GM18909 (cell line): ENCODE results near the gene HELB.

Source experiments
- ATAC-seq: cut with Tn5 transposase; IDR thresholded peaks from one replicate; pipeline ENCODE4 v1.9.1; 2021; ENCODE audit warnings: mild to moderate bottlenecking; ENCODE audit not compliant: unreplicated experiment, poor library complexity

HELB gene

DNA sequence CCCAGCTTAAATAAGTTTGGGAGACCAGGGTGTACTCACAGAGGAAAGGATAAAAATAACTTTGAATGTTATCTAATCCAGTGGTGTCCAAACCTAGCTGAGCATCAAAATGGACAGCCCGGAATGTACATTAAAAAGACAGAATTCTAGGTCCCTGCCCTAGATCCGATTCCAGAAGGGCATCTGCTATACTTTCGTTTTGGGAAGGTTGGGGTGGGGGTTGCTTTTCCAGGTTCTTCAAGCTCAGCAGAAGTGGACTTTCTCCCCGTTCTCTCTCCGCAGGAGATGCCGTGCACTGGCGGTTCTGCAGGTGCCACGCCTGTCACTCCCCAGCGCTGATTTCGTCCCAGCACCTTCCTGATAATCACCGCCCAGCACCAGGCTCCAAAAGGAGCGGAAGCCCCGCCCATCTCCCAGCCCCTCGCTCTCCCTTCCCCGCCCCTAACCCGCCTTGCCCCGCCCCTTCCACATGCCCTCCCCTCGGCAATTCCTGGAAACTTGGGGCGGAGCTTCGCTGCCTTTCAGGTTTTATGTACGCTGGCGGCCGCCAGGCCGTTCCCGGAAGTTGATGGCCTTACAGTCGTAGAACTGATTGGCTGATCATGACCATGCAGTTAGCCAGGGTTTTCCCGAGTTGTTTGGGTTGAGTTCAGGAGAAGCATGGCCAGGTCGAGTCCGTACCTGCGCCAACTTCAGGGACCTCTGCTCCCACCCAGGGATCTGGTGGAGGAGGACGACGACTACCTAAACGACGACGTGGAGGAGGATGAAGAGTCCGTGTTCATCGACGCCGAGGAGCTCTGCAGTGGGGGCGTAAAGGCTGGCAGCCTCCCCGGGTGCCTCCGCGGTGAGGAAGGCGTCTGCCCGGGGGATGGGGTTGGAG is at the start of gene HELB:
Gene HELB, plus strand, starts transcription at position 550 of the 883 bp plus-strand sequence. Its CDS starts 111 bp downstream, at position 661.
- peak; percentile 95 for ATAC-seq

DNA sequence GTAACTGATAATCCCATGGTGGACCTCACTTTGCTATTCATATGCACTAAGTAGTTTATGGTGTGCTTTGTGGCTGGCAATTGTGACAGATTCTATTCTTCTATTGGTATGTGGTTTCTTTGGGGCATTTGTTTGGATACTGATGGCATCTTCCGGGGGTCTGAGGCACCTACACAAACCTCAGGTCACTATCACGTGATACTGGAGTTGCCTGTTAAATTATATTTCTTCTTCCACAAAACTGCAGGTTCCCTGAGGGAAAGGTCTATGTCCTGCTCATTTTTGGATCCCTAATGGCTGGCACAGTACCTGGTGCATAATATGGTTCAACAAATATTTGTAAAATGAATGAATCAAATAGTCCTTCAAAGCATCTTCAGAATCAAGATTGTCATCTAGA is 49.5 kb upstream of the HELB start:
- no peak for ATAC-seq

DNA sequence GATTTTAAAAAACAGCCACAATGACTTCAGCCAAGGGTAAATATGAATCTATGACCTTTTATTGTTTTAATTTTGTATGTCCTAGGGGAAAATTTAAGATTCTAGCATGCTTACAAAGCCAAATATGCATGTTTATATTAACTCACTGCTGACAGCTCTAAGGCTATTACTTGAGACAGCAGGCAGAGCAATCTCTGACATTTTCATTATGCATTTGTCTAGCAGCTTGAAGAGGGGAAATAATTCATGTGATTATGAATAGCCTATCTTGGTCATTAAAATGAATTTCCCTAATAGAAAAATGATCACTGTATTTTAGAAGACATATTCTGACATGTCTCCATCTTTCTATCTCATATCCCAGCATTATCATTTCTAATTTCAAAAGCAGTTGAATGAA is 46.6 kb upstream of the HELB start:
- ATAC-seq = no peak

DNA sequence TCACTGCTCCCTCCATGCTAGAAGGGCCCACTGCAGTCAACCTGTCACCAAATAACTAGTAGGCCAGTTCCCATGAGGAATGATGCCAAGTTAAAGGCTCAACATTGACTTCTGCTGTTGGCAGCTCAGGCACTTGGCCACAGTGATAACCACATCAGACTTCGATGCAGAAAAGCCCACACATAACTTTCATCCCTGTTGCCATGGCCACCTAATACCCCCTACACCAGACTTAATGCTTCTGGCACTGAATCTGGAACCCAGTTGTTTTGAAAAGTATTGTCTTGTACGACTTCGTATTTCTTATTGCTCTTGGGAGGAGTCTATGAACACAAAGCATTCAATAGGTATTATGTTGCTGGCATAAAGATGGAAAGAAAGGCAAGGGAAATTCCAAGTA is 44.3 kb upstream of the HELB start:
- ATAC-seq = no peak

DNA sequence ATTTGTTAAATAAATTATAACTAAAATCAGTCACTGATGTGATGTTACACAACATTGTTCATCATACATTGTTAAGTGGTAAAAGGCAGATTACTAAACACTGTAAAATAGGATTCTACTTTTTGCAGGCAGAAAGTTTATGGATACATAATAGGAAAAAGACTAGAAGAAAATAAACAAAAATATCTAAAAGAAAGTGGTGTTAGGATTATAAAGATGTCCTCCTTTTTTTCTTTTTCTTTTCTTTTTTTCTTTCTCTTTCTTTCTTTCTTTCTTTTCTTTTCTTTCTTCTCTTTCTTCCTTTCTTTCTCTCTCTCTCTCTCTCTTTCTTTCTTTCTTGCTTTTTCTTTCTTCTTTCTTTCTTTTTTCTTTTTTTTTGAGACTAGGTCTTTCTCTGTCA is 39.6 kb upstream of the HELB start:
- ATAC-seq = no peak

DNA sequence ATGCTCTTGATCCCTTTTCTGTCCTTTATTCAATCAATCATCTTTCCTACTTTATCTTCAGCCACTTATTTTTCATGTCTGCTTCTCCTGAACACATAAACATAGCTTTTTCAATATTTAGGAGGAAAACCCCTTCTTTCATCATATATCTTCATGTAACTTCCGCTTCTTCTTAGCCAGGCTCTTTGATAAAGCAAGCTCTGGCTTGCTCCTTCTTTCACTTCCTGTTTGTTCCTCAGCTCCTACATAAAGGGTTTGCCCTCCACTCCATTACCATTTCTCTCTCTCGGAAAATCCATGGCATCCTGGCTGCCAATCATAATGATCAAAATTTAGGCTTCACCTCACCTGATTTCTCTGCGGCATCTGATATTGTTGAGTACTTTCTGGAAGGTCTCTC is 33.7 kb upstream of the HELB start:
- no peak for ATAC-seq

DNA sequence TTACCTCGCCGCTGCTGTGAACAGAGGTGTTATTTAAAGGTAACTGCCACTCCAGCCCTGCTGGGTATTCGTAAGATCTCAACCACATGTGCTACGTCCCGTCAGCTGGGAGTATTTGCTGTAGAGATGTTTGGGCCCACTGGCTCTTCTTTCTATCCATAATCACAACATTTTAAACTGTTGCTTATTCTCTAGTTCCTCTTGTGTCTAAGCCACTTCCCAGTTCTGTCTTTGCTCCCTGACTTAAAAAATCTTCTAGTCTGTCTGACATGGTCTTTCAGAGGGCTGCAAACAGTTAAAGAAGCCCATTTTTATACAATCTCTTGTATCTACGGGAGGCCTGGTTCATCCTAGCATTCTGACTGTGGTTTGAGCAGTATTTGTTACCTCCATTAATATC is 33.2 kb upstream of the HELB start:
- no peak for ATAC-seq

DNA sequence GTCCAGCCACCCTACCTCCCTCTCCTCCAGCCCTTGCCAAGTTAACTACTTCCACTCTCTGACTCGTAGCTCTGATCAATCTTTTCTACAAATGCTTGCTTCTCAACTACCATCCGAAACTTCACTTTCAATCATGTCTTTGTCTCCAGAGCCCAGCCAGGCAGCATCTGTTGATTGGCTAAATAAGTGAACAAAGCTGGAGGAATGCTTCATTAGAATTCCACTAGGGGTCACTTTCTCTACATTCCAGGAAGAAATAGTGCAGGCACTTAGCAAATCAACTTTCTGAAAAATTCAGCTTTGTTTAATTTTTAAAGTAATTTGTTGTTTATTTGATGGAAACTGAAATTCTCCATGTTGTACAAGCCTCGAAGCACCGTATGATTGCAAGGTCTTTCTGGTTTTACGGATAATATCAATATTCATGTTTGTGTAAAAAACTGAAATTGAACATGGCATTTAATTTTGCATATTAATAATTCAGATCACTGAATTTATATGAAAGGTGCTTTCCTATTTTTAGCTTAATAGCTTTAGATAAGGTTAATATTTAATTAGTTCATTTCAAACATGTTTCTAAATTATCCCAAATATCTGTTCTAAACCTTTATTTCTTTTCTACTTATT is 32.4 kb upstream of the HELB start:
- ATAC-seq = no peak

DNA sequence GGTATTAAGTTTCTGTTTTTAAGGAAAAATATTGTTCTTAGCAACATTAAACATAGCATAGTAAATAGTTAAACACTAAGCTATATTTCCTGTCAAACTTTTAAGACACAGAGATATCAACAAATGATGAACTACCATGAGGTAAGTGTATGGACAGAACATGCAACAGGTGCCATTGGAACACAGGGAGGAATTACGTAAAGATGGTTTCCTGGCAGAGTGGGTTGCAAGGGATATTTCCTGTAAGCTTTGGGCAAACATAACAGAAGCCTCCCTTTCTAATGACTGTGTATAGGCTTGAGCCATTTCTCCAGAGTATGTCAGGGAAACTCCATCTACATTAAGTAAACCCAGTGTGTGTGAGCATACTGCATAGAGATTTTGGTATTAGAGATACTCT is 31.7 kb upstream of the HELB start:
- no peak for ATAC-seq

DNA sequence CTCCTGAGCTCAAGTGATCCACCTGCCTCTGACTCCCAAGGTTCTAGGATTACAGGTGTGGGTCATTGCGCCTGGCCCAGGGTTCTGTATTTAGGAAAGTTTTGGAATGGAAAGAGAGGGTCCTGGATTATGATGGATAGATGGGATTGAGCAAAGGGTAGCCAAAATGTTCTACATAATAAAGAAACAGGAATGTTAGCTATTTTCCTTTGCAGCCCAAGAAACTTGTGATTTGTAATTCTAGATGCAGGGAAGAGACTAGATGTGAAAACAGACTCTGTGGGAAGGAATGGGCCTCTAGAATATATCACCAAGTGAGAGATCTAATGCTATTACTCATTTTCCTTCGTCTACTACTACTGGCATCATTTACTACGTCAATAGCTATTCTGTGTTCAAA is 29.6 kb upstream of the HELB start:
- ATAC-seq = no peak

DNA sequence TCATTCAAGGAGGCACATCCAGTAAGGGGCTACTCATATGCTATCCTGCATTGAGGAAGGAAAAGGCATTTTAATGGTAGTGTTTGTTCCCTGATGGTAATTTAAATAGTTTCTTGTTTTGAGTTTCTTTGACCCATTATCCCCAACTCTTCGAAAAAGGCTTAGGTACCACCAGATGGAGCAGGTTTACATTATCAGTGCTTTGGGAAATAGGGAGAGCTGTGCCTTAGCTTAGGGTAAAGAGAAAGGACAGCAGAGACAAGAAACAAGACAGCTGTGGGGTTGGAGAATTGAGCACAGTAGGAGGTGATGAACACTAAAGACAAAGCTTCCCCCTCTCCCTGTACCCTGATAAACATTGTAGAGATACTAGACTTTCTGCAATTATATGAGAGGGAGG is 29.1 kb upstream of the HELB start:
- no peak for ATAC-seq

DNA sequence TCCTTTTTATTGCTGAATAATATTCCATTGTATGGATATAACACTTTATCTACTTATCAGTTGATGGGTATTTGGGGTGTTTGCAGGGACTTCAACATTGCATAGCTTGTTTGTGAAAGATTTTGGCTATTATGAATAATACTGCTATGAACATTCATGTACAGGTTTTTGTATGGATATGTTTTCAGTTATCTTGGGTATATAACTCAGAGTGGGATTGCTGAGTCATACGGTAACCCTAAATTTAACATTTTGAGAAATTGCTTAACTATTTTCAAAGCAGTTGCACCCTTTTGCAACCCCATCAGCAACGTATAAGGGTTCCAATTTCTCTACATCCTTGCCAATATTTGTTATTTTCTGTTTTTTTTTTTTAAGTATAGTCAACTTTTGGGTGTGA is 27.3 kb upstream of the HELB start:
- ATAC-seq = no peak

DNA sequence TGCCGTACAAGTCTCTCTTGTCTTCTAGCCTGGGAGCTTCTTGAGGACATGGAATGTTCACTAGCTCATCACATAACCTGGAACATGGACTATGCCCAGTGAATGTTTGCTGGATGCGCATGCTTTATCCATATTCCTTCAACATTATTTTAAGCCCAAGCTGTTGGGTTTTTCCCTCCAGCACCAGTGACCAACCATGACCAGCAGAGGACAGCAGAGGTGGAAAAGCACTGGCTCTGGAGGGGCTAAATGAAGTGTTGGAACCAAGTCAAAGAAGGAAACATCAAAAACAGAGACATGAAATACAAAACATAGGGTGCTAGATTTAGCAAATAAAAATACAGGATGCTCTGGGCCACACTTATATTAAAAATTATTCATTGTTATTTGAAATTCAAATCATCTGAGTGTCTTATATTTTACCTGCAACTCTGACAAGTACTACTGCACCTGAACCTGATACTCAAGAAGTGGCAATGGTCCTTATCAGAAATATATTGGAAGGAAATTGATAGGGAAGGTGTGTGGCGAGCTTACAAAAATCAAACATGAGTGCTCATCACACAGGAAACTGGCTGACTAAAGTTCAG is 23.1 kb upstream of the HELB start:
- ATAC-seq = no peak

DNA sequence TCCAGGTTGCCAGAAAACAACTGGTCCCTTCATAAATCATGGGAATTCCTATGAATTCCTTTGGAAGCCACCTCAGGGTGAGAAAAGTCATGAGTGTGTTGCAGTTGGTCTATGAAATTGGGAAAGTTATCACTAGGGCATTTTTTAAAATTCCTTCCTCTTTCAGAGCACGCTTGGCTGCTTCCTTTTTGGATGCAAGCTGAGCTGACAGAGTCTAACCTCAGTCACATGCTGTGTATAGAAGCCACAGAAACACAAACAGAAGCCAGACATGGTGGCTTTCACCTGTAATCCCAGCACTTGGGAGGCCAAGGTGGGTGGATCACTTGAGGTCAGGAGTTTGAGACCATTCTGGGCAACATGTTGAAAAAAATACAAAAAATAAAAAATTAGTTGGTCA is 21.7 kb upstream of the HELB start:
- ATAC-seq = no peak

DNA sequence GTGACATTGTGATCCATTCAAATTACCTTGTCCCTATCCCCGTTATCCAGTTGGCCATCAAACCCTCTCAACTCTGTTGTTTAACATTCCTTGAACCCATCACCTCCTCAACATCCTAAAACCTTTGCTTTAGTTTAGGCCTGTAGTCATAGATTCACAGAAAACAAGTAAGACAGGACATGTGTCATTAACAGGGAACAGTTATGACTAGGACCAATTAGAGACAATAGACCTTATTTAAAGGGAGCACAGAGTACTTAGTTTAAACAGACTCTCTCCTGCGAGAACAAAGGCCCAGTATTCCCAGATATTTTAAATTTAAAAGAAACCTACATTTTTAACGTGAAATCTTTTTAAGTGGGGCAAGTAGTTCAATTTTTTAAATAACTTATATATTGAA is 20.0 kb upstream of the HELB start:
- ATAC-seq = no peak

DNA sequence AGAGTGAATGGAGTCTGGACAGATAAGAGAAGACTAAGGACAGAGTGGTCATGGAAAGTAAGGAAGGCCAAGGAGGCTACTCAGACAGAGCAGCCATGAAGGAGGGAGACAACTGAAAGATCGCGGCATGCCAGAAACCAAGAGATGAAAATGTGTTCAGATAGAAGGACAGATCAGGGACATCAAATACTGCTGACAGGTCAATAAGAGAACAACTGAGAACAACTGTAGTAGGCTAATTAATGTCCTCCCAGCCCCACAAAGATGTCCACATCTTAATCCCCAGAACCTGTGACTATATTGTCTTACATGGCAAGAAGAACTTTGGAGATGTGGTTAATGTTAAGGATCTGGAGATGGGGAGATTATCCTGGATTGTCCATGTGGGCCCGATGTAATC is 15.0 kb upstream of the HELB start:
- ATAC-seq = no peak

DNA sequence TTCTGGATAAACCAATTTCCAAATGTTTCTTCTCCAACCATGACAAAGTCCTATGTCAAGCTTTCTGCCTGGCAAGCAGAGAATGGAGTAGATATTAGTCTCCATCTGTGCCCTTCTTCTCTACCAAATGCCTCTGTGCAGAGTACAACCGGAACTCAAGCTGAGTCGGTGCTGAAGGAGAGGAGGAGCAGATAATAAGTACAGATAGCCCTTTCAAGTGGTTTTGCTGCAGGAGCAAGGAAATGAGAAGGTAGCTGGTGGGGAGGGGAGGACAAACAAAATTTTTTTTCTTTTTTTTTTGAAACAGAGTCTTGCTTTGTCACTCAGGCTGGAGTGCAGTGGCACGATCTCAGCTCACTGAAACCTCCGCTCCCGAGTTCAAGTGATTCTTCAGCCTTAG is 14.2 kb upstream of the HELB start:
- ATAC-seq = no peak

DNA sequence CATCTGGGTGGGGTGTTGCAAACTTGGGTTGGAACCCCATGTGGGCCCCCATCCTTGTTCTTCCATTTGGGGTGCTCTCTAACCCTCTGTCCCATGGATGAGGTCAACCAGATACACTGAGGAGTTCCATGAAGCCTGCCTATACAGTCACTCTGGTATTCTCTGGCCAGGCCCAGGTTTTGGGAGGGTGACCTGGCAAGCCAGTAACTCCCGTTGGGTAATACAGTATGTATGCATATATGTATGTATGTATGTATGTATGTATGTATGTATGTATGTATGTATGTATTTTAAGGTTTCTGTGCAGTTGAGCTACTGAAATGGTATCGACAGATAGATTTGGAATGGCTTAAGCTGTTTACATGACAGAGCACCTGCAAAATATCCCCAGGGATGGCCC is 12.8 kb upstream of the HELB start:
- no peak for ATAC-seq

DNA sequence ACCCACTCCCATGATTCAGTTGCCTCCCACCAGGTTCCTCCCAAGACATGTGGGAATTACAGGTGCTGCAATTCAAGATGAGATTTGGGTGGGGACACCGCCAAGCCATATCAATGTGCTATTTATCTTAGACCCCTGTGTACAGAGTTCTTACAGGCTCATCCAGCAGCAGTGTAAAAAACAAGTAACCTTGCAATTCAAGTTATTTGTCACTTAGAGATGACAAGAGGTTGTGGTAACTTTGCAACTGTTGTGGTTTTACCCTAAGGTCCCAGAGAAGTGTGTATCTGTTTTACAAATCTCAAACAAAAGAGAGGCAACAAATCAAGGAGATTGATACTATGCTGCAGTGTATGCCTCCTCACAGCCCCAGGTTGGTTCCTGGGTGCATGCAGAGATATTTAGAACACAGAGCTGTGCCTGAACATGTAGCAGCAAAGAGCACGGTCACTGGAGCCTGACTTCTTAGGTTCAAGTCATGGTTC is 11.5 kb upstream of the HELB start:
- ATAC-seq = no peak

DNA sequence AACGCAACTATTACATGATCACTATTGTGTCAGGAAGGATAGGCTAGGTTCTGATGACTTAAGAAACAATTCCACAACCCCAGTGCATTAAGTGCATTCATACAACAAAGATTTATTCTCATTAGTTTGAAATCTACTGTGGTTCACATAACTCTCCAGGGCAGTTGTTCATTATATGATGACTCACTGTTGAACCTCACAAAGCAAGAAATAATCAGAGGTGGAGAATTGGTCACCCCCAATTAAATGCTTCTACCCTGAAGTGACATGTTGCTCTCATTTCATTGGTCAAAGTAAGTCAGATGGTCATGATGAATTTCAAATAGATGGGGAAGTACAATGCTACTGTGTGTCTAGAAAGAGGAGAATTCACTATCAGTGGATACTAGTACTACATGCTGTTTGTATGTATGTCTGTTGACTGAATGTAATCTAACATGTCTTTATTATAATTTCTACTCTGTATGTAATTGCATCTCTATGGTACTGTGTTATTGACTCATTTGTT is 6.1 kb upstream of the HELB start:
- no peak for ATAC-seq

DNA sequence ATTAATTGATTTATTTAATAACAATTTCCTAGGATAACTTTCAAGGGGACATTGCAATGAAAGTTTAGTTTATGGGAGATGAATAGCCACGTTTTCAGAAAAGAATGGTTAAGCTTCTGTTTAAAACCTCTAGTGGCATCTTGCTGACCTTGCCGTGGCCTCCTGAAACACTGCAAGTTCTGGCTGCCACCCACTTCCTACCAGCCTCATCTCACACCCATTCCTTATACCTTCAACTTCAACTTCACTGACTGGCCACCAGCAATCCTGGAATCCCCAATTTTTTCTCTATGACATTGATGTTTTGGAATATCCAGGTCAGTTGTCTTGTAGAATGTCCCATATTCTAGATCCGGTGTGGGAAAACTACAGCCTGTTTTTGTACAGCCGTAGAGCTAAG is 5.2 kb upstream of the HELB start:
- ATAC-seq = no peak
